A549 (cell line): ENCODE measurements around the gene TMEM97. TPM values are rescaled to one million over a fixed set of nuclear protein-coding genes. Genes with fewer than 3 reads are reported as not detected.
A peak's percentile ranks its signal among the peaks of the same experiment; 100 is the strongest.

Source experiments
- ATAC-seq, 2 experiments: fragments of 200-7000 bp in 1 of 2; fragments of >200 bp in 1 of 2; cut with Nextera tagmentation in 1 of 2; cut with Tn5 transposase in 1 of 2; 3 replicates each; pipeline versions ENCODE4 v1.8.0 to v1.9.1; 2018 to 2020; ENCODE audit warnings: mild to moderate bottlenecking in 1 of 2, moderate library complexity in 1 of 2
- CTCF ChIA-PET: fragments of 300-600 bp; sonication (Branson Sonifier 250); formaldehyde crosslinking; extraction: SDS; loops from one replicate; lab custom pipeline; 2021; ENCODE audit warnings: antibody characterized with exemption, inconsistent platforms; lab: Yijun Ruan, JAX
- POLR2A ChIA-PET: fragments of 350-600 bp; formaldehyde crosslinking; extraction: SDS; loops from one replicate; lab custom pipeline; 2021; ENCODE audit warnings: antibody characterized with exemption, inconsistent platforms; lab: Yijun Ruan, JAX
- DNase-seq, 2 experiments: peaks; one replicate each; pipeline versions ENCODE4 v3.0.0 to v3.0.0-alpha.2; 2011 to 2016; ENCODE audit warnings: low read depth in 1 of 2, low spot score in 1 of 2
- FAIRE-seq: peaks from 2 replicates; lab custom pipeline; 2011; peaks lifted over from hg19 to GRCh38; lab: Jason Lieb, UNC
- H3K27ac ChIP-seq, 2 experiments: fragments of >200 bp; sonication (Bioruptor Twin); formaldehyde crosslinking; 3 replicates each; pipeline ENCODE4 v1.5.1; 2016 to 2017
- H3K4me1 ChIP-seq: fragments of >200 bp; sonication (Bioruptor Twin); formaldehyde crosslinking; 3 replicates; pipeline ENCODE4 v1.6.1; 2016
- H3K4me2 ChIP-seq: fragments of >200 bp; sonication (Bioruptor Twin); formaldehyde crosslinking; 3 replicates; pipeline ENCODE4 v1.6.1; 2016
- H3K4me3 ChIP-seq: fragments of >200 bp; sonication (Bioruptor Twin); formaldehyde crosslinking; 3 replicates; pipeline ENCODE4 v1.5.1; 2016
- H3K9me3 ChIP-seq: fragments of >200 bp; sonication (Bioruptor Twin); formaldehyde crosslinking; 3 replicates; pipeline ENCODE4 v1.6.1; 2016
- BHLHE40 ChIP-seq: IDR thresholded peaks from 2 replicates; pipeline ENCODE4 v1.6.1; 2012; ENCODE audit warnings: low read depth, low read length, inconsistent platforms
- CBX8 ChIP-seq: fragments of 200-600 bp; sonication (generic); IDR thresholded peaks from 2 replicates; pipeline ENCODE4 v1.6.1; 2016
- CHD4 ChIP-seq: fragments of 200-600 bp; sonication (generic); IDR thresholded peaks from 2 replicates; pipeline ENCODE4 v1.6.1; 2016; ENCODE audit warnings: antibody characterized with exemption, mild to moderate bottlenecking, borderline replicate concordance
- CTCF ChIP-seq: fragments of >200 bp; sonication (Bioruptor Twin); formaldehyde crosslinking; IDR thresholded peaks from 3 replicates; pipeline ENCODE4 v1.5.1; 2016
- EHF ChIP-seq: fragments of 250-450 bp; sonication (Bioruptor Pico); IDR thresholded peaks from 2 replicates; pipeline ENCODE4 v1.5.0; 2020; ENCODE audit warnings: mild to moderate bottlenecking
- EHMT2 ChIP-seq: fragments of 200-600 bp; sonication (generic); IDR thresholded peaks from 2 replicates; pipeline ENCODE4 v1.6.1; 2016; ENCODE audit warnings: antibody characterized with exemption, low read depth, mild to moderate bottlenecking, moderate library complexity
- ESRRA ChIP-seq: fragments of 150-350 bp; IDR thresholded peaks from 2 replicates; pipeline ENCODE4 v1.6.1; 2014; ENCODE audit warnings: mild to moderate bottlenecking, low read length, borderline replicate concordance
- HEYL ChIP-seq: fragments of 250-450 bp; sonication (Bioruptor Pico); IDR thresholded peaks from 2 replicates; pipeline ENCODE4 v1.8.0; 2021; ENCODE audit warnings: mild to moderate bottlenecking, moderate library complexity
- HOXA7 ChIP-seq: fragments of 250-450 bp; sonication (Bioruptor Pico); IDR thresholded peaks from 2 replicates; pipeline ENCODE4 v1.5.0; 2020; ENCODE audit warnings: mild to moderate bottlenecking, moderate library complexity
- JUN ChIP-seq, 2 experiments: fragments of >200 bp; sonication (Bioruptor Twin); formaldehyde crosslinking; IDR thresholded peaks; 2 replicates in 1 of 2; 3 replicates in 1 of 2; pipeline ENCODE4 v1.6.1; 2016 to 2017
- JUNB ChIP-seq: fragments of >200 bp; sonication (Bioruptor Twin); formaldehyde crosslinking; IDR thresholded peaks from 2 replicates; pipeline ENCODE4 v1.6.1; 2016
- KDM1A ChIP-seq: fragments of 200-600 bp; sonication (generic); IDR thresholded peaks from 2 replicates; pipeline ENCODE4 v1.6.1; 2016; ENCODE audit warnings: low read depth, mild to moderate bottlenecking
- KDM5A ChIP-seq: fragments of 200-600 bp; sonication (generic); IDR thresholded peaks from 2 replicates; pipeline ENCODE4 v1.6.1; 2016; ENCODE audit warnings: antibody characterized with exemption, mild to moderate bottlenecking
- MAX ChIP-seq: IDR thresholded peaks from 2 replicates; pipeline ENCODE4 v1.6.1; 2012
- MAZ ChIP-seq: fragments of 150-350 bp; IDR thresholded peaks from 2 replicates; pipeline ENCODE4 v1.6.1; 2014; ENCODE audit warnings: antibody characterized with exemption, low read depth, low read length, borderline replicate concordance
- NFE2L2 ChIP-seq: fragments of 150-350 bp; conservative IDR thresholded peaks from 2 replicates; pipeline ENCODE4 v1.6.1; 2014; ENCODE audit warnings: low read length
- NPAS2 ChIP-seq: fragments of 250-450 bp; sonication (Bioruptor Pico); IDR thresholded peaks from 2 replicates; pipeline ENCODE4 v1.8.0; 2022; ENCODE audit warnings: mild to moderate bottlenecking, moderate library complexity, borderline replicate concordance
- PBX3 ChIP-seq: IDR thresholded peaks from 2 replicates; pipeline ENCODE4 v1.6.1; 2012
- PHF8 ChIP-seq: fragments of 200-600 bp; sonication (generic); IDR thresholded peaks from 2 replicates; pipeline ENCODE4 v1.6.1; 2016; ENCODE audit warnings: low read depth, mild to moderate bottlenecking, antibody characterized with exemption, moderate library complexity, borderline replicate concordance
- POLR2AphosphoS2 ChIP-seq: conservative IDR thresholded peaks from 2 replicates; pipeline ENCODE4 v1.6.1; 2012; ENCODE audit warnings: low read length, improper control_type of control experiment, inconsistent platforms
- SREBF2 ChIP-seq: fragments of 450-650 bp; IDR thresholded peaks from 2 replicates; pipeline ENCODE4 v1.6.1; 2014; ENCODE audit warnings: mild to moderate bottlenecking, moderate library complexity
- TFCP2L1 ChIP-seq: fragments of 250-450 bp; sonication (Bioruptor Pico); IDR thresholded peaks from 2 replicates; pipeline ENCODE4 v1.5.0; 2021; ENCODE audit warnings: mild to moderate bottlenecking
- USF2 ChIP-seq: fragments of 450-650 bp; IDR thresholded peaks from 2 replicates; pipeline ENCODE4 v1.6.1; 2014; ENCODE audit warnings: antibody characterized with exemption
- ZNF302 ChIP-seq: fragments of 250-450 bp; sonication (Bioruptor Pico); IDR thresholded peaks from 2 replicates; pipeline ENCODE4 v1.9.0; 2021; ENCODE audit warnings: inconsistent platforms, mild to moderate bottlenecking, moderate library complexity
- WGBS: methylation state at CpG from one replicate; pipeline ENCODE4 v1.1.6; 2017; ENCODE audit errors: missing lambda C conversion rate; 5-methylcytosine and 5-hydroxymethylcytosine counted together
- polyA plus RNA-seq, 4 experiments: library from polyadenylated mRNA; depleted of rRNA in 3 of 4; stranded (reverse); fragments of >200 nt; fragmentation: RNase III in 1 of 4; extraction: RNeasy Plus Mini Kit Qiagen cat#74134 plus additional on column Dnase treatment in 1 of 4; gene quantifications; 2 replicates in 3 of 4; 3 replicates in 1 of 4; pipeline ENCODE4 v1.2.3, GENCODE V29; 2011 to 2017

The TMEM97 gene
- polyA plus RNA-seq, 2 of the 4 experiments (the other 2 are of a cell fraction): 75.6 to 90.9 TPM

GRCh38 chr17:28324781-28325180 lies 5.8 kb downstream of the TMEM97 start:
- FAIRE-seq: no peak
- WGBS: 89% methylated on average over 3 of the region's 3 CpGs
- TF ChIP-seq HEYL: no peak
- TF ChIP-seq KDM1A: no peak
- no peak for TF ChIP-seq EHF (CRISPR knock-in tag)
- TF ChIP-seq POLR2AphosphoS2: no peak
- TF ChIP-seq HOXA7: no peak
- TF ChIP-seq ESRRA: no peak
- no peak for TF ChIP-seq CHD4
- TF ChIP-seq PBX3: no peak
- TF ChIP-seq TFCP2L1: no peak
- TF ChIP-seq JUN (IDR thresholded peaks at IDR 0.05): no peak
- TF ChIP-seq, all 56 proteins: peak for 0
- DNase-seq (no peak), ATAC-seq (no peak)
- ChIA-PET CTCF (interaction anchor here (2.1 to 2.6 kb wide), 3 partner anchors 11 to 91 kb away, joined by 6 to 17 read pairs (median 12); no protein-coding TSS in a partner anchor), POLR2A (interaction anchor here (1.4 kb wide), 1 partner anchor 11 kb away, joined by 5 read pairs; the partner anchor contains the start of genes IFT20 and TNFAIP1)
- Histone ChIP-seq H3K4me2 (peak overlapping the region; percentile 64), H3K4me1 (peaks cover 55% of the 10 kb centered on the region), H3K4me3 (no peak overlapping the region), H3K27ac (peak overlapping the region; percentile 62 to 85), H3K9me3 (no peaks in the 10 kb centered on the region)

GRCh38 chr17:28325211-28325610 lies 6.2 kb downstream of the TMEM97 start:
- no peaks in the 10 kb centered on the region for H3K9me3 ChIP-seq
- ChIA-PET POLR2A (interaction anchor here (0.9 to 1.4 kb wide), 3 partner anchors 10 to 74 kb away, joined by 3 to 5 read pairs (median 3); partner anchors contain the start of genes IFT20, POLDIP2 and TNFAIP1), CTCF (interaction anchor here (1.0 to 2.6 kb wide), 9 partner anchors 10 to 96 kb away, joined by 3 to 17 read pairs (median 4); partner anchors contain the start of genes IFT20 and TNFAIP1)
- peaks cover 51% of the 10 kb centered on the region for H3K4me1 ChIP-seq
- peak overlapping the region; percentile 62 to 85; a peak in 5 of 6 replicates for H3K27ac ChIP-seq
- no peak for DNase-seq
- no peak for FAIRE-seq
- H3K4me3 ChIP-seq: no peak overlapping the region
- H3K4me2 ChIP-seq: peak overlapping the region; percentile 64
- ATAC-seq: no peak
- WGBS: 90% methylated on average over 5 of the region's 5 CpGs
- no peak for TF ChIP-seq BHLHE40

GRCh38 chr17:28326114-28326513 lies 7.1 kb downstream of the TMEM97 start:
- WGBS: 85% methylated on average over 7 of the region's 7 CpGs
- no peak for FAIRE-seq
- ChIA-PET POLR2A (interaction anchor here (0.9 kb wide), 2 partner anchors 31 to 74 kb away, joined by 3 read pairs; partner anchors contain the start of gene POLDIP2), CTCF (interaction anchor here (0.8 to 2.6 kb wide), 12 partner anchors 9 to 97 kb away, joined by 3 to 17 read pairs (median 4); partner anchors contain the start of genes IFT20 and TNFAIP1)
- Histone ChIP-seq H3K4me1 (peaks cover 42% of the 10 kb centered on the region), H3K4me3 (no peak overlapping the region), H3K27ac (peak overlapping the region in 1 of 2 experiments; percentile 24; a peak in 1 of 6 replicates), H3K9me3 (no peaks in the 10 kb centered on the region), H3K4me2 (no peak overlapping the region)
- DNase-seq: no peak
- no peak for TF ChIP-seq NFE2L2
- no peak for TF ChIP-seq KDM5A
- TF ChIP-seq MAZ: no peak
- no peak for TF ChIP-seq CBX8
- TF ChIP-seq CTCF: no peak
- no peak for TF ChIP-seq ZNF302 (CRISPR knock-in tag)
- no peak for TF ChIP-seq SREBF2
- no peak for TF ChIP-seq EHMT2
- TF ChIP-seq PHF8: no peak
- no peak for TF ChIP-seq NPAS2 (CRISPR knock-in tag)
- no peak for TF ChIP-seq MAX
- no peak for TF ChIP-seq PBX3
- TF ChIP-seq JUNB: no peak
- no peak for TF ChIP-seq USF2
- no peak for ATAC-seq
